H9 (cell line): Measurements from ENCODE around the gene FUT6. TPM values are rescaled to one million over a fixed set of nuclear protein-coding genes. Genes with fewer than 3 reads are reported as not detected.
"Not testable (repeated sequence)": the region's sequence is repeated elsewhere in the genome, so short reads cannot be mapped to it uniquely, and the experiment has no call there.

Experiments used
- DNase-seq: peaks from one replicate; pipeline ENCODE4 v3.0.0-alpha.2; 2017
- H2AFZ ChIP-seq: one replicate; pipeline ENCODE4 v1.6.1; 2013; ENCODE audit warnings: mild to moderate bottlenecking, low read length, control low read depth, moderate library complexity
- H2AK5ac ChIP-seq: 2 replicates; pipeline ENCODE4 v1.6.1; 2013; ENCODE audit warnings: low read length, control low read depth, mixed read lengths; ENCODE audit not compliant: insufficient read length
- H2BK120ac ChIP-seq: one replicate; pipeline ENCODE4 v1.6.1; 2013; ENCODE audit warnings: low read depth, mild to moderate bottlenecking, low read length, control low read depth, inconsistent platforms; ENCODE audit not compliant: poor library complexity, severe bottlenecking
- H2BK12ac ChIP-seq: 2 replicates; pipeline ENCODE4 v1.6.1; 2013; ENCODE audit warnings: low read length, control low read depth, mixed read lengths, low read depth; ENCODE audit not compliant: insufficient read length
- H2BK15ac ChIP-seq: 2 replicates; pipeline ENCODE4 v1.6.1; 2013; ENCODE audit warnings: low read depth, low read length, control low read depth
- H2BK20ac ChIP-seq: one replicate; pipeline ENCODE4 v1.6.1; 2013; ENCODE audit warnings: low read depth, mild to moderate bottlenecking, low read length, control low read depth, inconsistent platforms; ENCODE audit not compliant: poor library complexity, severe bottlenecking
- H2BK5ac ChIP-seq: 2 replicates; pipeline ENCODE4 v1.6.1; 2013; ENCODE audit warnings: low read length, control low read depth, mixed read lengths; ENCODE audit not compliant: insufficient read length
- H3K14ac ChIP-seq: 2 replicates; pipeline ENCODE4 v1.6.1; 2013; ENCODE audit warnings: low read length, control low read depth; ENCODE audit not compliant: insufficient read depth
- H3K18ac ChIP-seq: 2 replicates; pipeline ENCODE4 v1.6.1; 2013; ENCODE audit warnings: low read depth, mild to moderate bottlenecking, mixed read lengths, low read length, control low read depth; ENCODE audit not compliant: insufficient read length
- H3K23ac ChIP-seq: 2 replicates; pipeline ENCODE4 v1.6.1; 2013; ENCODE audit warnings: low read length, control low read depth, mixed read lengths, low read depth; ENCODE audit not compliant: insufficient read length
- H3K23me2 ChIP-seq: 2 replicates; pipeline ENCODE4 v1.6.1; 2013; ENCODE audit warnings: low read depth, mild to moderate bottlenecking, mixed read lengths, low read length, control low read depth; ENCODE audit not compliant: insufficient read length, poor library complexity, severe bottlenecking
- H3K27ac ChIP-seq: 2 replicates; pipeline ENCODE4 v1.5.1; 2013; ENCODE audit warnings: low read length, control low read depth, mixed read lengths, low read depth; ENCODE audit not compliant: insufficient read length
- H3K27me3 ChIP-seq: 2 replicates; pipeline ENCODE4 v1.6.1; 2013; ENCODE audit warnings: low read length, control low read depth, inconsistent platforms; ENCODE audit not compliant: insufficient read depth
- H3K4ac ChIP-seq: 2 replicates; pipeline ENCODE4 v1.6.1; 2013; ENCODE audit warnings: low read depth, mild to moderate bottlenecking, control low read depth, inconsistent platforms, low read length, moderate library complexity
- H3K4me1 ChIP-seq: 2 replicates; pipeline ENCODE4 v1.6.1; 2013; ENCODE audit warnings: low read length, control low read depth, inconsistent platforms; ENCODE audit not compliant: insufficient read depth
- H3K4me2 ChIP-seq: 2 replicates; pipeline ENCODE4 v1.6.1; 2013; ENCODE audit warnings: low read length, control low read depth, mixed read lengths; ENCODE audit not compliant: insufficient read length, insufficient read depth
- H3K56ac ChIP-seq: 2 replicates; pipeline ENCODE4 v1.6.1; 2013; ENCODE audit warnings: low read depth, mild to moderate bottlenecking, mixed read lengths, low read length, control low read depth; ENCODE audit not compliant: insufficient read length
- H3K79me1 ChIP-seq: 2 replicates; pipeline ENCODE4 v1.6.1; 2013; ENCODE audit warnings: low read depth, mild to moderate bottlenecking, moderate library complexity, low read length, control low read depth, inconsistent platforms; ENCODE audit not compliant: insufficient read depth, poor library complexity, severe bottlenecking
- H3K79me2 ChIP-seq: 2 replicates; pipeline ENCODE4 v1.6.1; 2013; ENCODE audit warnings: low read length, control low read depth, inconsistent platforms; ENCODE audit not compliant: insufficient read depth
- H3K9ac ChIP-seq: 2 replicates; pipeline ENCODE4 v1.6.1; 2013; ENCODE audit warnings: low read length, control low read depth, mixed read lengths; ENCODE audit not compliant: insufficient read length; ENCODE audit errors: extremely low read depth
- H3K9me3 ChIP-seq: one replicate; pipeline ENCODE4 v1.6.1; 2013; ENCODE audit warnings: low read depth, low read length, inconsistent platforms; ENCODE audit not compliant: control insufficient read depth
- H3T11ph ChIP-seq: one replicate; pipeline ENCODE4 v1.6.1; 2013; ENCODE audit warnings: mild to moderate bottlenecking, low read length, control low read depth, inconsistent platforms
- H4K20me1 ChIP-seq: one replicate; pipeline ENCODE4 v1.6.1; 2013; ENCODE audit not compliant: control insufficient read depth, insufficient read length, insufficient read depth
- H4K5ac ChIP-seq: 2 replicates; pipeline ENCODE4 v1.6.1; 2013; ENCODE audit warnings: low read depth, mild to moderate bottlenecking, mixed read lengths, low read length, control low read depth; ENCODE audit not compliant: insufficient read length
- H4K8ac ChIP-seq: replicated peaks from 2 replicates; pipeline ENCODE4 v1.6.1; 2013; ENCODE audit warnings: low read length, control low read depth, mixed read lengths, low read depth; ENCODE audit not compliant: insufficient read length
- H4K91ac ChIP-seq: 2 replicates; pipeline ENCODE4 v1.6.1; 2013; ENCODE audit warnings: low read depth, mild to moderate bottlenecking, moderate library complexity, mixed read lengths, low read length, control low read depth; ENCODE audit not compliant: insufficient read length
- H3K27ac Mint-ChIP-seq, 3 experiments: 2 replicates in 2 of 3; 3 replicates in 1 of 3; pipeline ENCODE4 v1.8.0; 2020 to 2021; ENCODE audit warnings: mixed read lengths in 3 of 3, mild to moderate bottlenecking in 1 of 3, moderate library complexity in 1 of 3
- H3K27me3 Mint-ChIP-seq: 2 replicates; pipeline ENCODE4 v1.8.0; 2021; ENCODE audit warnings: low read depth, mild to moderate bottlenecking, moderate library complexity, mixed read lengths
- H3K36me3 Mint-ChIP-seq, 3 experiments: 2 replicates in 2 of 3; 3 replicates in 1 of 3; pipeline ENCODE4 v1.8.0; 2020 to 2021; ENCODE audit warnings: low read depth in 3 of 3, mixed read lengths in 3 of 3; ENCODE audit not compliant: insufficient read depth in 1 of 3
- H3K4me1 Mint-ChIP-seq, 2 experiments: 2 replicates each; pipeline ENCODE4 v1.8.0; 2020; ENCODE audit warnings: mixed read lengths in 2 of 2
- H3K4me3 Mint-ChIP-seq, 2 experiments: 2 replicates in 1 of 2; 3 replicates in 1 of 2; pipeline ENCODE4 v1.8.0; 2020 to 2021; ENCODE audit warnings: mild to moderate bottlenecking in 2 of 2, mixed read lengths in 2 of 2, moderate library complexity in 1 of 2
- H3K9me3 Mint-ChIP-seq, 2 experiments: 2 replicates in 1 of 2; 3 replicates in 1 of 2; pipeline ENCODE4 v1.8.0; 2020; ENCODE audit warnings: mild to moderate bottlenecking in 2 of 2, mixed read lengths in 2 of 2, moderate library complexity in 1 of 2
- WGBS: extraction: QIAGEN DNeasy Blood & Tissue Kit; methylation state at CpG from one replicate; pipeline ENCODE4 v1.1.7; 2013; ENCODE audit warnings: missing lambda C conversion rate, low lambda C conversion rate, mixed read lengths; ENCODE audit not compliant: insufficient read length; ENCODE audit errors: extremely low coverage; 5-methylcytosine and 5-hydroxymethylcytosine counted together
- total RNA-seq: library from RNA; stranded (reverse); gene quantifications from 2 replicates; pipeline ENCODE4 v1.2.1, GENCODE V29; 2021
- TF ChIP-seq, protein P1 (sequence below): fragments of 200-600 bp; sonication (generic); conservative IDR thresholded peaks from 3 replicates; pipeline ENCODE4 v1.8.0; 2021; ENCODE audit warnings: antibody characterized with exemption, mild to moderate bottlenecking

FUT6 gene
- total RNA-seq, 1 experiment from 2014 or later: 0.13 TPM

DNA sequence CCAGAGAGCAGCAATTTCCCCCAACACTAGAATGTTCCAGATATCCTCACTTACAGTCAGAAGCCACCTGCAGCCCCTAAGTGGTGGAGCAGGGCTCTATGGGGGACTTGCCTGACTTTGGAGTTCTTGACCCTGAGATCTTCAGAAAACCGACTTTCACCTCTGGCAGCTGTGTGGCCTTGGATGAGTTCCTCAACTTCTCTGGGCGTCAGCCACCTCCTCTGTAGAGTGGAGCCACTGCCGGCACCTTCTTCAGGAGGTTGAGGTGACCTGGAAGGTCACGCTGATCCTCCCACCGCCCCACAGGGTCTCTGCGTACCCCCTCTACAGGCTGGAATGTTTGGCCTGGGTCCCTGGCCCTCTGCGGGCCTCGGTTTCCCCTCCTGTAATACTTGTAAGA is 37.9 kb upstream of the FUT6 start:
- H3K18ac ChIP-seq: no peak overlapping the region
- H2AFZ ChIP-seq: no peak overlapping the region
- no peak overlapping the region for H3K23ac ChIP-seq
- no peaks in the 10 kb centered on the region for H4K20me1 ChIP-seq
- no peaks in the 10 kb centered on the region for H3K27me3 ChIP-seq
- no peaks in the 10 kb centered on the region for H3K79me1 ChIP-seq
- no peaks in the 10 kb centered on the region for H3K4me1 ChIP-seq
- H2BK5ac ChIP-seq: no peak overlapping the region
- Mint-ChIP-seq H3K27ac (no peak overlapping the region), H3K27me3 (peaks cover 17% of the 10 kb centered on the region), H3K4me1 (peaks cover 11 to 27% of the 10 kb centered on the region in 2 experiments), H3K9me3 (no peaks in the 10 kb centered on the region; a peak in 1 of 5 replicates), H3K4me3 (no peak overlapping the region), H3K36me3 (no peaks in the 10 kb centered on the region; a peak in 1 of 7 replicates)
- WGBS: no CpG with 5 or more reads among the region's 8 CpGs
- no peak overlapping the region for H2BK12ac ChIP-seq
- no peak overlapping the region for H2BK120ac ChIP-seq
- no peak for DNase-seq
- no peak overlapping the region for H2BK20ac ChIP-seq
- no peak overlapping the region for H3K4ac ChIP-seq
- H3K9ac ChIP-seq: no peak overlapping the region
- H4K5ac ChIP-seq: no peak overlapping the region
- H3K56ac ChIP-seq: no peak overlapping the region
- no peaks in the 10 kb centered on the region for H3K23me2 ChIP-seq
- H3K27ac ChIP-seq: no peak overlapping the region
- no peaks in the 10 kb centered on the region for H3K79me2 ChIP-seq
- no peak overlapping the region for H3K4me2 ChIP-seq
- H3K14ac ChIP-seq: no peak overlapping the region; the same call in 1 of the 2 replicates
- H2AK5ac ChIP-seq: no peak overlapping the region
- TF ChIP-seq, protein P1, sequence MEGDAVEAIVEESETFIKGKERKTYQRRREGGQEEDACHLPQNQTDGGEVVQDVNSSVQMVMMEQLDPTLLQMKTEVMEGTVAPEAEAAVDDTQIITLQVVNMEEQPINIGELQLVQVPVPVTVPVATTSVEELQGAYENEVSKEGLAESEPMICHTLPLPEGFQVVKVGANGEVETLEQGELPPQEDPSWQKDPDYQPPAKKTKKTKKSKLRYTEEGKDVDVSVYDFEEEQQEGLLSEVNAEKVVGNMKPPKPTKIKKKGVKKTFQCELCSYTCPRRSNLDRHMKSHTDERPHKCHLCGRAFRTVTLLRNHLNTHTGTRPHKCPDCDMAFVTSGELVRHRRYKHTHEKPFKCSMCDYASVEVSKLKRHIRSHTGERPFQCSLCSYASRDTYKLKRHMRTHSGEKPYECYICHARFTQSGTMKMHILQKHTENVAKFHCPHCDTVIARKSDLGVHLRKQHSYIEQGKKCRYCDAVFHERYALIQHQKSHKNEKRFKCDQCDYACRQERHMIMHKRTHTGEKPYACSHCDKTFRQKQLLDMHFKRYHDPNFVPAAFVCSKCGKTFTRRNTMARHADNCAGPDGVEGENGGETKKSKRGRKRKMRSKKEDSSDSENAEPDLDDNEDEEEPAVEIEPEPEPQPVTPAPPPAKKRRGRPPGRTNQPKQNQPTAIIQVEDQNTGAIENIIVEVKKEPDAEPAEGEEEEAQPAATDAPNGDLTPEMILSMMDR: no peak
- no peak overlapping the region for H4K8ac ChIP-seq
- H3T11ph ChIP-seq: no peak overlapping the region
- no peak overlapping the region for H4K91ac ChIP-seq
- H3K9me3 ChIP-seq: no peaks in the 10 kb centered on the region
- H2BK15ac ChIP-seq: no peak overlapping the region

DNA sequence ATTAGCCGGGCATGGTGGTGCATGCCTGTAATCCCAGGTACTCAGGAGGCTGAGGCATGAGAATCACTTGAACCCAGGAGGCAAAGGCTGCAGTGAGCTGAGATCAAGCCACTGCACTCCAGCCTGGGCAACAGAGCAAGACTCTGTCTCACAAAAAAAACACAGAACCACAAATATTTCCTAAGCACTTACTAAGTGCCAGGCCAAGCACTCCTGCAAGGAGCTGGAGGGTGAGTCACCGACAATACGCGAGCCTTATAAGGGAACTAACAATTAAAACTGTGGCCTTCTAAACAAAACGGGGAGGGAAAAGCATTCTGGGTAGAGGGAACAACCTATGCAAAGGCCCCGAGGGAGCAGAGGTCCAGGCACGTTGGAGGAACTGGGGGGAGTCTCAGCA is 35.0 kb upstream of the FUT6 start:
- Mint-ChIP-seq H3K27me3 (peaks cover 16% of the 10 kb centered on the region), H3K27ac (0 out of 7 replicates have a peak overlapping the region, but pooled peaks of 1 of the 3 experiments have one; percentile 62)
- not testable (repeated sequence) for H3K4me3 Mint-ChIP-seq

More for the DNA sequence above, 35.0 kb upstream of the FUT6 start:
- H3K79me2 ChIP-seq, H4K20me1 ChIP-seq, H3K18ac ChIP-seq, H2BK12ac ChIP-seq, DNase-seq, H4K5ac ChIP-seq, H3K14ac ChIP-seq, H3K4ac ChIP-seq, H2AK5ac ChIP-seq, H3K27ac ChIP-seq, H3K27me3 ChIP-seq, H4K8ac ChIP-seq, H3K4me1 Mint-ChIP-seq, H3K79me1 ChIP-seq, H3K9ac ChIP-seq, H3K56ac ChIP-seq, H3K9me3 ChIP-seq, H3K23me2 ChIP-seq, H2BK15ac ChIP-seq, H3K36me3 Mint-ChIP-seq, H2BK120ac ChIP-seq, H3T11ph ChIP-seq, H3K23ac ChIP-seq, H2BK20ac ChIP-seq, H2AFZ ChIP-seq, H3K9me3 Mint-ChIP-seq, H3K4me2 ChIP-seq, H4K91ac ChIP-seq, H2BK5ac ChIP-seq, H3K4me1 ChIP-seq: not testable (repeated sequence)
- WGBS: no CpG with 5 or more reads among the region's 7 CpGs
